Ovary (tissue), 3 donors: ENCODE data around the gene C20orf204.

ENCODE experiments used
- CTCF ChIP-seq, 3 donors: fragments of 450-650 bp in 2 of 3; fragments of 200-600 bp in 1 of 3; IDR thresholded peaks; one replicate each; pipeline versions ENCODE4 v1.5.1 to v1.8.0; 2016 to 2022; ENCODE audit warnings: antibody characterized with exemption in 3 of 3, mild to moderate bottlenecking in 1 of 3
- POLR2A ChIP-seq: fragments of 450-650 bp; IDR thresholded peaks from one replicate; pipeline ENCODE4 v1.6.1; 2017; ENCODE audit warnings: antibody characterized with exemption, mild to moderate bottlenecking, moderate library complexity
- donor health status: DM: no; HTN: no; CAD: no.

- no peak for TF ChIP-seq CTCF (IDR thresholded peaks at IDR 0.05)
- TF ChIP-seq POLR2A, result no peak
Observed at GRCh38 chr20:64048402-64049044, 12.5 kb downstream of the C20orf204 start.
